ENCODE results near the gene SLC7A1. TPM values are rescaled to one million over a fixed set of nuclear protein-coding genes. Genes with fewer than 3 reads are reported as not detected.
A peak's percentile ranks its signal among the peaks of the same experiment; 100 is the strongest.

SLC7A1 gene
- total and polyA plus RNA-seq, 2 experiments from 2014 or later: 10.1 to 16.2 TPM

GRCh38 chr13:29598321-29598720 lies 2.8 kb upstream of the SLC7A1 start:
- 74% methylated on average over 2 of the region's 2 CpGs for WGBS (ENCODE audit: low lambda C conversion rate, missing lambda C conversion rate)

GRCh38 chr13:29597706-29598105 lies 2.2 kb upstream of the SLC7A1 start:
- Histone ChIP-seq H2AFZ (no peak overlapping the region), H3K4me1 (ENCODE audit: insufficient read depth) (peaks cover 4% of the 10 kb centered on the region), H3K9me3 (ENCODE audit: low read depth) (no peaks in the 10 kb centered on the region), H3K36me3 (replicated peaks; ENCODE audit: insufficient read depth, low read depth) (no peaks in the 10 kb centered on the region), H3K9me2 (replicated peaks; ENCODE audit: insufficient read depth) (no peaks in the 10 kb centered on the region), H3K4me3 (no peak overlapping the region), H3K79me2 (peaks cover 27% of the 10 kb centered on the region), H3K27ac (no peak overlapping the region), H3K4me2 (no peak overlapping the region), H4K20me1 (ENCODE audit: insufficient read depth, poor library complexity, severe bottlenecking) (peaks cover 5% of the 10 kb centered on the region), H3K27me3 (peaks cover 14% of the 10 kb centered on the region)
- 98% methylated on average over 3 of the region's 3 CpGs for WGBS (ENCODE audit: low lambda C conversion rate, missing lambda C conversion rate)
- TF ChIP-seq EZH2phosphoT487 (IDR thresholded peaks at IDR 0.05; ENCODE audit: low read depth, severe bottlenecking, unreplicated experiment): no peak
- TF ChIP-seq EZH2 (IDR thresholded peaks at IDR 0.05; ENCODE audit: borderline replicate concordance): no peak
- TF ChIP-seq CTCF (IDR thresholded peaks at IDR 0.05; ENCODE audit: poor library complexity): no peak
- DNase-seq (ENCODE audit: low spot score): no peak

More at GRCh38 chr13:29598321-29598720, 2.8 kb upstream of the SLC7A1 start:
- Histone ChIP-seq H3K27me3 (peaks cover 15% of the 10 kb centered on the region), H2AFZ (no peak overlapping the region), H3K79me2 (peaks cover 21% of the 10 kb centered on the region), H3K9me2 (replicated peaks; ENCODE audit: insufficient read depth) (no peaks in the 10 kb centered on the region), H3K27ac (no peak overlapping the region), H3K4me1 (ENCODE audit: insufficient read depth) (peaks cover 4% of the 10 kb centered on the region), H3K4me3 (no peak overlapping the region), H3K4me2 (no peak overlapping the region), H4K20me1 (ENCODE audit: insufficient read depth, poor library complexity, severe bottlenecking) (peaks cover 2% of the 10 kb centered on the region), H3K9me3 (ENCODE audit: low read depth) (no peaks in the 10 kb centered on the region), H3K36me3 (replicated peaks; ENCODE audit: insufficient read depth, low read depth) (no peaks in the 10 kb centered on the region)
- no peak for TF ChIP-seq CTCF (IDR thresholded peaks at IDR 0.05; ENCODE audit: poor library complexity)
- no peak for TF ChIP-seq EZH2phosphoT487 (IDR thresholded peaks at IDR 0.05; ENCODE audit: low read depth, severe bottlenecking, unreplicated experiment)
- TF ChIP-seq EZH2 (IDR thresholded peaks at IDR 0.05; ENCODE audit: borderline replicate concordance): no peak
- DNase-seq (ENCODE audit: low spot score): no peak

- Histone ChIP-seq H3K79me2 (peaks cover 32% of the 10 kb centered on the region), H3K4me3 (no peak overlapping the region), H3K36me3 (replicated peaks; ENCODE audit: insufficient read depth, low read depth) (no peaks in the 10 kb centered on the region), H3K9me2 (replicated peaks; ENCODE audit: insufficient read depth) (no peaks in the 10 kb centered on the region), H4K20me1 (ENCODE audit: insufficient read depth, poor library complexity, severe bottlenecking) (peaks cover 6% of the 10 kb centered on the region), H2AFZ (no peak overlapping the region), H3K9me3 (ENCODE audit: low read depth) (no peaks in the 10 kb centered on the region), H3K4me1 (ENCODE audit: insufficient read depth) (peaks cover 4% of the 10 kb centered on the region), H3K4me2 (no peak overlapping the region), H3K27me3 (peaks cover 9% of the 10 kb centered on the region), H3K27ac (no peak overlapping the region)
- 93% methylated on average over 10 of the region's 10 CpGs for WGBS (ENCODE audit: low lambda C conversion rate, missing lambda C conversion rate)
- no peak for DNase-seq (ENCODE audit: low spot score)
- TF ChIP-seq EZH2phosphoT487 (IDR thresholded peaks at IDR 0.05; ENCODE audit: low read depth, severe bottlenecking, unreplicated experiment) (no peak), EZH2 (IDR thresholded peaks at IDR 0.05; ENCODE audit: borderline replicate concordance) (no peak), CTCF (IDR thresholded peaks at IDR 0.05; ENCODE audit: poor library complexity) (no peak)
These were observed 1.8 kb upstream of the SLC7A1 start for GRCh38 chr13:29597246-29597645.

GRCh38 chr13:29596064-29596418 lies 553 bp upstream of the SLC7A1 start:
- TF ChIP-seq CTCF (IDR thresholded peaks at IDR 0.05; ENCODE audit: poor library complexity) (no peak), EZH2 (IDR thresholded peaks at IDR 0.05; ENCODE audit: borderline replicate concordance) (no peak), EZH2phosphoT487 (IDR thresholded peaks at IDR 0.05; ENCODE audit: low read depth, severe bottlenecking, unreplicated experiment) (no peak)
- H4K20me1 ChIP-seq (ENCODE audit: insufficient read depth, poor library complexity, severe bottlenecking): peaks cover 15% of the 10 kb centered on the region
- no peaks in the 10 kb centered on the region for H3K9me3 ChIP-seq (ENCODE audit: low read depth)
- H3K4me3 ChIP-seq: peak overlapping the region; percentile 99
- no peaks in the 10 kb centered on the region for H3K36me3 ChIP-seq (replicated peaks; ENCODE audit: insufficient read depth, low read depth)
- peaks cover 4% of the 10 kb centered on the region for H3K4me1 ChIP-seq (ENCODE audit: insufficient read depth)
- peaks cover 44% of the 10 kb centered on the region for H3K79me2 ChIP-seq
- H3K4me2 ChIP-seq: peak overlapping the region; percentile 95
- no peak overlapping the region for H3K27ac ChIP-seq
- 49% methylated on average over 10 of the region's 10 CpGs for WGBS (ENCODE audit: low lambda C conversion rate, missing lambda C conversion rate)
- H3K27me3 ChIP-seq: peaks cover 9% of the 10 kb centered on the region
- no peak for DNase-seq (ENCODE audit: low spot score)
- H2AFZ ChIP-seq: peak overlapping the region; percentile 51
- no peaks in the 10 kb centered on the region for H3K9me2 ChIP-seq (replicated peaks; ENCODE audit: insufficient read depth)

Data from hepatocyte (in vitro differentiated cells).